HG02798 (cell line): Measurements from ENCODE around the gene TMEM161B.
A peak's percentile ranks its signal among the peaks of the same experiment; 100 is the strongest.
"Not testable (repeated sequence)": the region's sequence is repeated elsewhere in the genome, so short reads cannot be mapped to it uniquely, and the experiment has no call there.

Source experiments
- ATAC-seq: cut with Tn5 transposase; IDR thresholded peaks from one replicate; pipeline ENCODE4 v1.9.1; 2021; ENCODE audit warnings: mild to moderate bottlenecking; ENCODE audit not compliant: unreplicated experiment, poor library complexity

The TMEM161B gene

GRCh38 chr5:88190106-88190834 lies 78.4 kb downstream of the TMEM161B start:
- ATAC-seq: no peak

- ATAC-seq: not testable (repeated sequence)
Observed at GRCh38 chr5:88189484-88189883, 79.2 kb downstream of the TMEM161B start.

GRCh38 chr5:88188458-88189132 lies 80.0 kb downstream of the TMEM161B start:
- ATAC-seq: no peak

GRCh38 chr5:88183255-88183654 lies 85.4 kb downstream of the TMEM161B start:
- ATAC-seq: no peak

- not testable (repeated sequence) for ATAC-seq
Observed at GRCh38 chr5:88177486-88177885, 91.2 kb downstream of the TMEM161B start.

GRCh38 chr5:88172847-88173758 lies 95.5 kb downstream of the TMEM161B start:
- ATAC-seq: no peak

- no peak for ATAC-seq
Observed at GRCh38 chr5:88159591-88159990, 109.1 kb downstream of the TMEM161B start.

- ATAC-seq: no peak
Observed at GRCh38 chr5:88158056-88158455, 110.6 kb downstream of the TMEM161B start.

- no peak for ATAC-seq
Observed at GRCh38 chr5:88154891-88155290, 113.8 kb downstream of the TMEM161B start.

- ATAC-seq: no peak
Observed at GRCh38 chr5:88150747-88151146, 117.9 kb downstream of the TMEM161B start.

GRCh38 chr5:88145611-88146467 lies 122.8 kb downstream of the TMEM161B start:
- ATAC-seq: peak; percentile 23

GRCh38 chr5:88145221-88145610 lies 123.4 kb downstream of the TMEM161B start:
- ATAC-seq: no peak
